Measurements from ENCODE around the gene NOXO1. TPM values are rescaled to one million over a fixed set of nuclear protein-coding genes. Genes with fewer than 3 reads are reported as not detected.

Gene NOXO1
- total and polyA plus RNA-seq, 10 of the 15 experiments (the other 5 are each of a cell fraction or from before 2014, with no cell fraction given), result 0.09 to 0.76 (median 0.26) TPM; not detected in 4

DNA sequence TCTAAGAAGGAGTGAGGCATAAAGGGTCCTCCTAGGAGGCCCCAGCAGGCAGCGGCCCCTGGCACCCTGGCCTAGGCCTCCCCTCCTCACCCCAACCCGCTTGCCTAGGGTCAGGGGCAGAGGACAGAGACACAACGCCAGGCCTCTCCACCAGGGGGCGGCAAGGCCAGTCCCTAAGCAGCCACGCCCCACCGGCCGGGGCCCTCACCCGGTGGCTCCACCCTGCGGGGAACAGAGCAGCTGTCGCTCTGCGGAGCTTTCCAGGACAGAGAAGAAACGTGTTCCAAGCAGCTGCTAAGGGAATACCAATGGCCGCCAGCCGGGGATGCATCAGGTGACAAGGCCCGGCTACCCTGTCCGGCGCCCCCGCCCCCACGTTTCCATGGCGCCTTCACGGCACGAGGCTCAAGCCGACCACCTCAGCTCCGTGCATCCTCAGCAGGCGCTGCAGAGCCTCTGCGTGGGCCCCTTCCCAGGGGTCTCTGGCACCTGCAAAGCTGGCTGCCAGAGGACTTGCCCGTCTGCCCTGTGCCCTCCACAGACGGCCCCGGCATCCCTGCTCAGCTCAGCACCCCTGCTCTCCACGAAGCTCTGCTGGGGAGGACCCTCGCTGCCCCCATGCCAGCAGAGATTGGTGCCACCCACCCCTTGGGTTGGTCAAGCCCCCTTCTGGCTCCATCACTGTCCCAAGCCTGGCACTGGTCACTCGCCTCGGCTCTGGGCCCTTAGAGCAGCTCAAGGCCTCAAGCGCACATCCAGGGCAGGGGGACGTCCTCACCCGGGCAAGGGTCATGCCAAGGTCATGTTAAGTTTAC lies 22.8 kb upstream of the NOXO1 start (continued):
- TF ChIP-seq ZNF207 (IDR thresholded peaks at IDR 0.05; ENCODE audit: borderline replicate concordance) (no peak; the same call in 1 of the 2 replicates), MEF2A (IDR thresholded peaks at IDR 0.05; ENCODE audit: insufficient read depth, low read depth, low read length) (no peak), YY1 (IDR thresholded peaks at IDR 0.05; ENCODE audit: low read depth, low read length) (peak; percentile 83), ZBED1 (IDR thresholded peaks at IDR 0.05; ENCODE audit: borderline replicate concordance) (no peak), SUZ12 (IDR thresholded peaks at IDR 0.05; ENCODE audit: unreplicated experiment) (no peak), BRCA1 (IDR thresholded peaks at IDR 0.05; ENCODE audit: low read depth, low read length) (no peak), MTA3 (IDR thresholded peaks at IDR 0.05; ENCODE audit: borderline replicate concordance, low read length) (no peak), HDAC2 (IDR thresholded peaks at IDR 0.05) (no peak), RB1 (IDR thresholded peaks at IDR 0.05; ENCODE audit: borderline replicate concordance) (peak; percentile 40; the same call in 1 of the 2 replicates), POLR2AphosphoS2 (IDR thresholded peaks at IDR 0.05; ENCODE audit: low read depth, low read length) (no peak), NFYB (IDR thresholded peaks at IDR 0.05; ENCODE audit: insufficient read depth, low read depth, low read length) (no peak), POLR2AphosphoS5 (IDR thresholded peaks at IDR 0.05; ENCODE audit: low read length) (no peak), MYB (IDR thresholded peaks at IDR 0.05; ENCODE audit: borderline replicate concordance, low read depth, low read length) (no peak), IRF4 (IDR thresholded peaks at IDR 0.05; ENCODE audit: low read depth, low read length) (no peak), SIN3A (IDR thresholded peaks at IDR 0.05; ENCODE audit: low read depth, low read length) (0 out of 2 replicates have a peak, but pooled peaks have one; percentile 32), CHD1 (IDR thresholded peaks at IDR 0.05; ENCODE audit: low read depth, low read length) (no peak), CHD2 (IDR thresholded peaks at IDR 0.05; ENCODE audit: borderline replicate concordance, low read depth, low read length) (no peak), HDAC6 (IDR thresholded peaks at IDR 0.05; ENCODE audit: unreplicated experiment) (no peak), RBBP5 (conservative IDR thresholded peaks at IDR 0.05) (no peak), RELA (IDR thresholded peaks at IDR 0.05; ENCODE audit: borderline replicate concordance, partially characterized antibody) (no peak), KLF5 (IDR thresholded peaks at IDR 0.05; ENCODE audit: partially characterized antibody) (no peak)
- TF ChIP-seq, protein P1, sequence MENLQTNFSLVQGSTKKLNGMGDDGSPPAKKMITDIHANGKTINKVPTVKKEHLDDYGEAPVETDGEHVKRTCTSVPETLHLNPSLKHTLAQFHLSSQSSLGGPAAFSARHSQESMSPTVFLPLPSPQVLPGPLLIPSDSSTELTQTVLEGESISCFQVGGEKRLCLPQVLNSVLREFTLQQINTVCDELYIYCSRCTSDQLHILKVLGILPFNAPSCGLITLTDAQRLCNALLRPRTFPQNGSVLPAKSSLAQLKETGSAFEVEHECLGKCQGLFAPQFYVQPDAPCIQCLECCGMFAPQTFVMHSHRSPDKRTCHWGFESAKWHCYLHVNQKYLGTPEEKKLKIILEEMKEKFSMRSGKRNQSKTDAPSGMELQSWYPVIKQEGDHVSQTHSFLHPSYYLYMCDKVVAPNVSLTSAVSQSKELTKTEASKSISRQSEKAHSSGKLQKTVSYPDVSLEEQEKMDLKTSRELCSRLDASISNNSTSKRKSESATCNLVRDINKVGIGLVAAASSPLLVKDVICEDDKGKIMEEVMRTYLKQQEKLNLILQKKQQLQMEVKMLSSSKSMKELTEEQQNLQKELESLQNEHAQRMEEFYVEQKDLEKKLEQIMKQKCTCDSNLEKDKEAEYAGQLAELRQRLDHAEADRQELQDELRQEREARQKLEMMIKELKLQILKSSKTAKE (IDR thresholded peaks at IDR 0.05; ENCODE audit: low read depth, poor library complexity, severe bottlenecking), result no peak
- TF ChIP-seq, protein P2, sequence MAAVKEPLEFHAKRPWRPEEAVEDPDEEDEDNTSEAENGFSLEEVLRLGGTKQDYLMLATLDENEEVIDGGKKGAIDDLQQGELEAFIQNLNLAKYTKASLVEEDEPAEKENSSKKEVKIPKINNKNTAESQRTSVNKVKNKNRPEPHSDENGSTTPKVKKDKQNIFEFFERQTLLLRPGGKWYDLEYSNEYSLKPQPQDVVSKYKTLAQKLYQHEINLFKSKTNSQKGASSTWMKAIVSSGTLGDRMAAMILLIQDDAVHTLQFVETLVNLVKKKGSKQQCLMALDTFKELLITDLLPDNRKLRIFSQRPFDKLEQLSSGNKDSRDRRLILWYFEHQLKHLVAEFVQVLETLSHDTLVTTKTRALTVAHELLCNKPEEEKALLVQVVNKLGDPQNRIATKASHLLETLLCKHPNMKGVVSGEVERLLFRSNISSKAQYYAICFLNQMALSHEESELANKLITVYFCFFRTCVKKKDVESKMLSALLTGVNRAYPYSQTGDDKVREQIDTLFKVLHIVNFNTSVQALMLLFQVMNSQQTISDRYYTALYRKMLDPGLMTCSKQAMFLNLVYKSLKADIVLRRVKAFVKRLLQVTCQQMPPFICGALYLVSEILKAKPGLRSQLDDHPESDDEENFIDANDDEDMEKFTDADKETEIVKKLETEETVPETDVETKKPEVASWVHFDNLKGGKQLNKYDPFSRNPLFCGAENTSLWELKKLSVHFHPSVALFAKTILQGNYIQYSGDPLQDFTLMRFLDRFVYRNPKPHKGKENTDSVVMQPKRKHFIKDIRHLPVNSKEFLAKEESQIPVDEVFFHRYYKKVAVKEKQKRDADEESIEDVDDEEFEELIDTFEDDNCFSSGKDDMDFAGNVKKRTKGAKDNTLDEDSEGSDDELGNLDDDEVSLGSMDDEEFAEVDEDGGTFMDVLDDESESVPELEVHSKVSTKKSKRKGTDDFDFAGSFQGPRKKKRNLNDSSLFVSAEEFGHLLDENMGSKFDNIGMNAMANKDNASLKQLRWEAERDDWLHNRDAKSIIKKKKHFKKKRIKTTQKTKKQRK (IDR thresholded peaks at IDR 0.05; ENCODE audit: low read depth, low read length), result no peak
- TF ChIP-seq, protein P3, sequence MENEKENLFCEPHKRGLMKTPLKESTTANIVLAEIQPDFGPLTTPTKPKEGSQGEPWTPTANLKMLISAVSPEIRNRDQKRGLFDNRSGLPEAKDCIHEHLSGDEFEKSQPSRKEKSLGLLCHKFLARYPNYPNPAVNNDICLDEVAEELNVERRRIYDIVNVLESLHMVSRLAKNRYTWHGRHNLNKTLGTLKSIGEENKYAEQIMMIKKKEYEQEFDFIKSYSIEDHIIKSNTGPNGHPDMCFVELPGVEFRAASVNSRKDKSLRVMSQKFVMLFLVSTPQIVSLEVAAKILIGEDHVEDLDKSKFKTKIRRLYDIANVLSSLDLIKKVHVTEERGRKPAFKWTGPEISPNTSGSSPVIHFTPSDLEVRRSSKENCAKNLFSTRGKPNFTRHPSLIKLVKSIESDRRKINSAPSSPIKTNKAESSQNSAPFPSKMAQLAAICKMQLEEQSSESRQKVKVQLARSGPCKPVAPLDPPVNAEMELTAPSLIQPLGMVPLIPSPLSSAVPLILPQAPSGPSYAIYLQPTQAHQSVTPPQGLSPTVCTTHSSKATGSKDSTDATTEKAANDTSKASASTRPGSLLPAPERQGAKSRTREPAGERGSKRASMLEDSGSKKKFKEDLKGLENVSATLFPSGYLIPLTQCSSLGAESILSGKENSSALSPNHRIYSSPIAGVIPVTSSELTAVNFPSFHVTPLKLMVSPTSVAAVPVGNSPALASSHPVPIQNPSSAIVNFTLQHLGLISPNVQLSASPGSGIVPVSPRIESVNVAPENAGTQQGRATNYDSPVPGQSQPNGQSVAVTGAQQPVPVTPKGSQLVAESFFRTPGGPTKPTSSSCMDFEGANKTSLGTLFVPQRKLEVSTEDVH (IDR thresholded peaks at IDR 0.05; ENCODE audit: low read depth, partially characterized antibody), result no peak

All from GM12878 (cell line).